GM04504 (cell line): Measurements from ENCODE around the gene TBL2.
"Not testable (repeated sequence)": the region's sequence is repeated elsewhere in the genome, so short reads cannot be mapped to it uniquely, and the experiment has no call there.

ENCODE experiments used
- DNase-seq: peaks from one replicate; pipeline ENCODE4 v3.0.0-alpha.2; 2012; ENCODE audit warnings: low read depth

TBL2 gene

GRCh38 chr7:73570521-73570920 is 7.9 kb downstream of the TBL2 start:
- DNase-seq: no peak

GRCh38 chr7:73569042-73569608 is 9.3 kb downstream of the TBL2 start:
- DNase-seq: no peak

GRCh38 chr7:73567846-73568685 is 10.3 kb downstream of the TBL2 start:
- DNase-seq: no peak

- no peak for DNase-seq
Observed at GRCh38 chr7:73567140-73567539, 11.2 kb downstream of the TBL2 start.

DNA sequence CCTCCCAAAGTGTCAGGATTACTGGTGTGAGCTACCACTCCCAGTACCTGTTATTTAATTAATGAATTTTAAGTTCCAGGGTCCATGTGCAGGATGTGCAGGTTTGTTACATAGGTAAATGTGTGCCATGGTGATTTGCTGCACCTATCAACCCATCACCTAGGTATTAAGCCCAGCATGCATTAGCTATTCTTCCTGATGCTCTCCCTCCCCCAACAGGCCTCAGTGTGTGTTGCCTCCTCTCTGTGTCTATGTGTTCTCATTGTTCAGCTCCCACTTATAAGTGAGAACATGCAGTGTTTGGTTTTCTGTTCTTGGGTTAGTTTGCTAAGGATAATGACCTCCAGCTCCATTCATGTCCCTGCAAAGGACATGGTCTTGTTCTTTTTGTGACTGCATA is 11.9 kb downstream of the TBL2 start:
- not testable (repeated sequence) for DNase-seq

DNA sequence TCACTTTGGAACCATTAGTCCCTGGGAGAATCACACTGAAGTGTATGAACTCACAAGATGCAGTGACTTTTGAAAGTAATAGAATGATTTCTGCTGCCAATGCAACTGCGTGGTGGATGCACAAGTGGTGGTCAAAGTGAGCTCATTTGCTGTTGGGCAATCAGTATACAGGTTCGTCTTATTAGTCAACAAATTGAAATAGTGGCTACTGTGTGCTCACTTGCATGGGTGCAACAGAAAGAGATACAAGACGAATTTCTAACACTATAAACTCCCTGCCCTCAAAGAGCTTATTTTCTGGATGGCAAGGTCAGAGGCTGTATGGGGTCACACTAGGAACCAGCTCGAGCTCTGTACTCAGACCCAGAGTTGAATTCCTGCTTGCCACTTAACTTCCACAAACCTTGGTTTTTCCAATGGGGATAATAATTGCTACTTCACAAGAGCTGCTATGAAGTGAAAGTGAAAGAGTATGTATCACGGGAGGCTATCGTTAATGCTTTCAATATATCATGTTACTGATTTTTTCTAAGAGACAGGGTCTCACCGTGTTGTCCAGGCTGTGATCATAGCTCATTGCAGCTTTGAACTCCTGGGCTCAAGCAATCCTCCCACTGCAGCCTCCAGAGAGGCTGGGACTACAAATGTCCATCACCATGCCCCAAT is 12.6 kb downstream of the TBL2 start:
- DNase-seq: no peak

DNA sequence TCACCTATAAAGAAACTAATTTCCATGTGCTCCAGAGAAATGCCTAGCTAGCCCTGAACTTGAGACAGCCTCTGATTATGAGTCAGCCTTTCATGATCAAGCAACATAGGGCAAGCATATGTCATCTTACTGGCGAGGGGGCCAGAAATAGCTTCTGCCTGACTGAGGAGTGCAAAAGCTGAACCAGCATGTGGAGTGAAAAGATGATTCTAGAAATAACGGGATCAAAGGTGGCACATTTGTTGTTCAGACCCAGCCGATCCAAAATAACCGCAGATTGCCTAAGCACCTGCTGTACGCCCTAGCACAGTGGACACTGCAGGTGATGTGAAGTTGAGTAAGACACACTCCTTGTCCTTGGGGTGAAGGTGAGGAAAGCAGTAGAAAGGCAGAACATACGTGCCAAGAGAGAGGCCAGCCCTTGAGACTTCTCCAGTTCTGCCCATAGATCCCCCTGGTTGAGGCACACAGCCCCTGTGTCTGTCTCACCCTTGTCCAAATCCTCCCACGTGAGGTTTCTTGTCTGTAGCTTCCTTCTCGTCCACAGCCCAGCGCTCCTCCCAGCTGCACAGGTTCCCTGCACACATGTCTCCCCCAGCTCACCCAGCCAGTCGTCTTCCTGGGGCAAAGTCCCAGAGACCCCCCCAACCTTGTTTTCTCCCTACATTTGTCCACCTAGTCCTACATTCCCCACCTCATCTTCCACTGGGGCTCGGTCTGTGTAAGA is 18.1 kb downstream of the TBL2 start:
- DNase-seq: peak; percentile 67

DNA sequence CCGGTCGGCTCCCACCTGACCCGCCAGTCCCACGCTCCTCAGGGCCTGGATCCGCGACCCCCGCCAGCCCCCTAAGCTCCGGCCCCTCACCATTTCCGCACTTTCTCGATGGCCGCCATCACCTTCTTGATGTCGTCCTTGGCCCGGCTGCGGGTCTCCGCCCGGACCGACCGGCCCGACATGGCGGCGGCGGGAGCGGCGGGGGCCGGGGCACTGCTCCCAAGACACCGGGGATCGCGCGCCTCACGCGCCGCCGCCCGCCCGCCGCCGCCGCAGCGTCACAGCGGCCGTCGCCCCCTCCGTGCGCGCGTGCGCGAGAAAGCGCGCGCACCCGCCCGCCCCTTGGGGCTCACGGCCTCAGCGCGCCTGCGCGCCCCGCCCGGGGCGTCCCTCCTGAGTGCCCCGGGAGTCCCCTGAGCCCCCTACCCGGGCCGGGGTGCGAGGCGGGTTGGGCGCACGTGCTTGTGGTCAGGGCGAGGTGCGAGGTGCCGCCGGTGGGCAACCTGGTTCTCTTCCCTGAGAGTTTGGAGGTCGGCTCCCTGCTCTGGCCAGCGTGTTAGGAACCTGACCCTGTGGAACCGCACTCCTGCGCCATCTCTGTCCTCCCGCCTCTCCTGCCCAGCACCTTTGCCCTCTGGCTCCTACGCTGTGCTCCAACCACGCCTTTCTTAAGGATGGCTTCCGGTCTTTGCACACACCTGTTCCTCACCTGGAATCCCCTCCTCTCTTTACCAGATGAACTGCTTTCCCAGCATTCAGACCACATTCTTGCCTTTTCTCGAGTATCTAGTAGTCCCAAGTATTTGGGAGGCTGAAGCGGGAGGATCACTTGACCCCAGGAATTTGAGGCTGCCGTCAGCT is 20.8 kb downstream of the TBL2 start, which contains the start of gene BCL7B:
Gene BCL7B, minus strand, starts transcription at position 294 of the 861 bp plus-strand sequence. Its CDS starts 112 bp downstream, at position 182.
- peak; percentile 45 for DNase-seq

DNA sequence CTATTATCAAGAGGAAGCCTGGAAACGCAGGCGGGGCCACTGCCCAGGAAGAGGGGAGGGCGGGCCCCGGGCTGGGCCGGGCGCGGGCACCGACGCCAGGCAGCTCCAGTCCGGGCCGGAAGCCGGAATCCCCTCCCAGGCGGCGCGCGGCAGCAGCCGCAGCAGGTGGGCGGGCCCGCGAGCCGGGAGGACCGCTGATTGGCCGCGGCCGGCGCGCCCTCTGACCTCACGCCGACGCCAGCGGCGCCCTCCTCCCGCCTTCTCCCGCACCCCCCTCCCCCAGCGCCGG is 21.3 kb downstream of the TBL2 start:
- peak; percentile 87 for DNase-seq

- no peak for DNase-seq
Observed at GRCh38 chr7:73556208-73557107, 21.9 kb downstream of the TBL2 start.

DNA sequence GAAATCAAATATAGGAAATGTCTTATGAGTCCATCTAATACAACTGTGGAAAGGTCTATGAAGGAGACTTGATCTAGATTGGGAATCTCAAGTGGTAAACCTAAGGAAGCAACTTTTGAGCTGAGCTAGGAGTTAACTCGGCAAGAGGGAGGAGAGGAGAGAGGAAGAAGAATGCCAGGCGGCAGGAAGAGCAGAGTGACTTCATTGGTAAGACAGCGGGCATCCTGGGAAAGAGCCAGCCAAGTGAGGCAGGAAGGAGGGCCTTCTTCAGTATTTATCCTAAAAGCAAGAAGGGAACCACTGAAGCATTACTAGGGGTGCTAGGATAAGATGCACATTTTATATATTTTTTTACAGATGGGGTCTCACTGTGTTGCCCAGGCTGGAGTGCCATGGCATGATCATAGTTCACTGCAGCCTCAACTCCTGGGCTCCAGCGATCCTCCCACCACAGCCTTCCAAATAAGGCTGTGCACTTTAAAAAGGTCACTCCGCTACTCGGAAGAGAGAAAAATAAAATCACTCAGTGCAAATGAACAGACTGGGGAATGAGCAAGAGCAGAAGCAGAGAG is 22.9 kb downstream of the TBL2 start:
- no peak for DNase-seq

GRCh38 chr7:73550093-73550492 is 28.3 kb downstream of the TBL2 start:
- not testable (repeated sequence) for DNase-seq

GRCh38 chr7:73549176-73549575 is 29.2 kb downstream of the TBL2 start:
- no peak for DNase-seq

DNA sequence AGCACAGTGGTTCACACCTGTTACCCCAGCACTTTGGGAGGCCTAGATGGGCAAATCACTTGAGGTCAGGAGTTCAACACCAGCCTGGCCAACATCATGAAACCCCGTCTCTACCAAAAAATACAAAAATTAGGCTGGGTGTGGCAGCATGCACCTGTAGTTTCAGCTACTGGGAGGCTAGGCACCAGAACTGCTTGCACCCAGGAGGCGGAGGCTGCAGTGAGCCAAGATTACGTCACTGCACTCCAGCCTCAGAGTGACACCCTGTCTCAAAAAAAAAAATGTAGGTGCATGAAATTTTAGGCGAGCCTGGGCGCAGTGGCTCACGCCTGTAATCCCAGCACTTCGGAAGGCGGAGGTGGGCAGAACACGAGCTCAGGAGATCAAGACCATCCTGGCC is 30.5 kb downstream of the TBL2 start:
- DNase-seq: no peak

DNA sequence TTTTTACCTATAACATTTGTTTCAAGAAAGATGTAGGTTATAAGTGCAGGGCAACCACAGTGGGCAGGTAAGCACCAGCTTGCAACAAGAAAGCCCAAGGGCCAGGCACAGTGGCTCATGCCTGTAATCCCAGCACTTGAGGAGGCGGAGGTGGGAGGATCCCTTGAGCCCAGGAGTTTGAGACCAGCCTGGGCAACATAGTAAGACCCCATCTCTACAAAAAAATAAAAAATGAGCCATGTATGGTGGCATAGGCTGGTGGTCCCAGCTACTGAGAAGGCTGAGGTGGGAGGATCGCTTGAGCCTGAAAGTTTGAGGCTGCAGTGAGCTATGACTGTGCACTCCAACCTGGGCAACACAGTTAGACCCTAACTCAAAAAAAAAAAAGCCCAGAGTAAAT is 33.7 kb downstream of the TBL2 start:
- DNase-seq: no peak

- DNase-seq: no peak
Observed at GRCh38 chr7:73541722-73542121, 36.7 kb downstream of the TBL2 start.

GRCh38 chr7:73539709-73540108 is 38.7 kb downstream of the TBL2 start:
- DNase-seq: no peak

DNA sequence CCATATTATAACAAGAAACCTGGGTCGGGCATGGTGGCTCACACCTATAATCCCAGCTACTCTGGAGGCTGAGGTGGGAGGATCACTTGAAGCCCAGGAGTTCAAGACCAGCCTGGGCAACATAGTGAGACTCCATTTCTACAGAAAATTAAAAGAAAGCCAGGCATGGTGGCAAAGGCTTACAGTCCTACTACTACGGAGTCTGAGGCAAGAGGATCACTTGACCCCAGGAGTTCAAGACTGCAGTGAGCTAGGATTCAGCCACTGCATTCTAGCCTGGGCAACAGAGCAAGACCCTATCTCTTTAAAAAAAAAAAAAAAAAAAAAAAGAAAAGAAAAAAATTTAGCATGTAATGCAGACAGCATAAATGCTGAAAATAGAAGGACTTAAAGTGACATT is 39.9 kb downstream of the TBL2 start:
- DNase-seq: not testable (repeated sequence)

DNA sequence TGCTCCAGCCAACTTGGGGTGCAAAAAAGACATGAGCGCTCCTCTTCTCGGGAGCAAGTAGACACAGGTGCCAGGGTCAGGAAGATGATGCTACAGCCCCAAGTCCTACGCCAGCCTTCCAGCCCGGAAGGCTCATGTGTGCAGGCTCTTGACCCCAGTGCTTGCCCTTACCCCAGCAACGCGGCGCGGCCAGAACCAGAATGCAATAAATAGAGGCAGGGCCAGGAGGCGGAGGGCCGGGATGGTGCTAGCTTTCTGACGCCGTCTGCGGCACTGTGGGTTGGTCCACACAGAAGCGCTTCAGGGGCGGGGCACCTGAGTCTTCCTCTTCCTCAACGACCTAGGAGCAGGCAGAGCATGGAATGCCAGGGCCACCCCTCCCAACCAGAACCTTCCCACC is 41.3 kb downstream of the TBL2 start:
- no peak for DNase-seq

GRCh38 chr7:73536479-73536878 is 41.9 kb downstream of the TBL2 start:
- no peak for DNase-seq
